H9 (cell line): ENCODE measurements around the gene PTGFRN. TPM values are rescaled to one million over a fixed set of nuclear protein-coding genes. Genes with fewer than 3 reads are reported as not detected.

Experiments used
- DNase-seq: peaks from one replicate; pipeline ENCODE4 v3.0.0-alpha.2; 2017
- H2AFZ ChIP-seq: one replicate; pipeline ENCODE4 v1.6.1; 2013; ENCODE audit warnings: mild to moderate bottlenecking, low read length, control low read depth, moderate library complexity
- H2AK5ac ChIP-seq: 2 replicates; pipeline ENCODE4 v1.6.1; 2013; ENCODE audit warnings: low read length, control low read depth, mixed read lengths; ENCODE audit not compliant: insufficient read length
- H2BK120ac ChIP-seq: one replicate; pipeline ENCODE4 v1.6.1; 2013; ENCODE audit warnings: low read depth, mild to moderate bottlenecking, low read length, control low read depth, inconsistent platforms; ENCODE audit not compliant: poor library complexity, severe bottlenecking
- H2BK12ac ChIP-seq: 2 replicates; pipeline ENCODE4 v1.6.1; 2013; ENCODE audit warnings: low read length, control low read depth, mixed read lengths, low read depth; ENCODE audit not compliant: insufficient read length
- H2BK15ac ChIP-seq: 2 replicates; pipeline ENCODE4 v1.6.1; 2013; ENCODE audit warnings: low read depth, low read length, control low read depth
- H2BK20ac ChIP-seq: one replicate; pipeline ENCODE4 v1.6.1; 2013; ENCODE audit warnings: low read depth, mild to moderate bottlenecking, low read length, control low read depth, inconsistent platforms; ENCODE audit not compliant: poor library complexity, severe bottlenecking
- H2BK5ac ChIP-seq: 2 replicates; pipeline ENCODE4 v1.6.1; 2013; ENCODE audit warnings: low read length, control low read depth, mixed read lengths; ENCODE audit not compliant: insufficient read length
- H3K14ac ChIP-seq: 2 replicates; pipeline ENCODE4 v1.6.1; 2013; ENCODE audit warnings: low read length, control low read depth; ENCODE audit not compliant: insufficient read depth
- H3K18ac ChIP-seq: 2 replicates; pipeline ENCODE4 v1.6.1; 2013; ENCODE audit warnings: low read depth, mild to moderate bottlenecking, mixed read lengths, low read length, control low read depth; ENCODE audit not compliant: insufficient read length
- H3K23ac ChIP-seq: 2 replicates; pipeline ENCODE4 v1.6.1; 2013; ENCODE audit warnings: low read length, control low read depth, mixed read lengths, low read depth; ENCODE audit not compliant: insufficient read length
- H3K23me2 ChIP-seq: 2 replicates; pipeline ENCODE4 v1.6.1; 2013; ENCODE audit warnings: low read depth, mild to moderate bottlenecking, mixed read lengths, low read length, control low read depth; ENCODE audit not compliant: insufficient read length, poor library complexity, severe bottlenecking
- H3K27ac ChIP-seq: 2 replicates; pipeline ENCODE4 v1.5.1; 2013; ENCODE audit warnings: low read length, control low read depth, mixed read lengths, low read depth; ENCODE audit not compliant: insufficient read length
- H3K27me3 ChIP-seq: 2 replicates; pipeline ENCODE4 v1.6.1; 2013; ENCODE audit warnings: low read length, control low read depth, inconsistent platforms; ENCODE audit not compliant: insufficient read depth
- H3K4ac ChIP-seq: 2 replicates; pipeline ENCODE4 v1.6.1; 2013; ENCODE audit warnings: low read depth, mild to moderate bottlenecking, control low read depth, inconsistent platforms, low read length, moderate library complexity
- H3K4me1 ChIP-seq: 2 replicates; pipeline ENCODE4 v1.6.1; 2013; ENCODE audit warnings: low read length, control low read depth, inconsistent platforms; ENCODE audit not compliant: insufficient read depth
- H3K4me2 ChIP-seq: 2 replicates; pipeline ENCODE4 v1.6.1; 2013; ENCODE audit warnings: low read length, control low read depth, mixed read lengths; ENCODE audit not compliant: insufficient read length, insufficient read depth
- H3K56ac ChIP-seq: 2 replicates; pipeline ENCODE4 v1.6.1; 2013; ENCODE audit warnings: low read depth, mild to moderate bottlenecking, mixed read lengths, low read length, control low read depth; ENCODE audit not compliant: insufficient read length
- H3K79me1 ChIP-seq: 2 replicates; pipeline ENCODE4 v1.6.1; 2013; ENCODE audit warnings: low read depth, mild to moderate bottlenecking, moderate library complexity, low read length, control low read depth, inconsistent platforms; ENCODE audit not compliant: insufficient read depth, poor library complexity, severe bottlenecking
- H3K79me2 ChIP-seq: 2 replicates; pipeline ENCODE4 v1.6.1; 2013; ENCODE audit warnings: low read length, control low read depth, inconsistent platforms; ENCODE audit not compliant: insufficient read depth
- H3K9ac ChIP-seq: 2 replicates; pipeline ENCODE4 v1.6.1; 2013; ENCODE audit warnings: low read length, control low read depth, mixed read lengths; ENCODE audit not compliant: insufficient read length; ENCODE audit errors: extremely low read depth
- H3K9me3 ChIP-seq: one replicate; pipeline ENCODE4 v1.6.1; 2013; ENCODE audit warnings: low read depth, low read length, inconsistent platforms; ENCODE audit not compliant: control insufficient read depth
- H3T11ph ChIP-seq: one replicate; pipeline ENCODE4 v1.6.1; 2013; ENCODE audit warnings: mild to moderate bottlenecking, low read length, control low read depth, inconsistent platforms
- H4K20me1 ChIP-seq: one replicate; pipeline ENCODE4 v1.6.1; 2013; ENCODE audit not compliant: control insufficient read depth, insufficient read length, insufficient read depth
- H4K5ac ChIP-seq: 2 replicates; pipeline ENCODE4 v1.6.1; 2013; ENCODE audit warnings: low read depth, mild to moderate bottlenecking, mixed read lengths, low read length, control low read depth; ENCODE audit not compliant: insufficient read length
- H4K8ac ChIP-seq: replicated peaks from 2 replicates; pipeline ENCODE4 v1.6.1; 2013; ENCODE audit warnings: low read length, control low read depth, mixed read lengths, low read depth; ENCODE audit not compliant: insufficient read length
- H4K91ac ChIP-seq: 2 replicates; pipeline ENCODE4 v1.6.1; 2013; ENCODE audit warnings: low read depth, mild to moderate bottlenecking, moderate library complexity, mixed read lengths, low read length, control low read depth; ENCODE audit not compliant: insufficient read length
- H3K27ac Mint-ChIP-seq, 3 experiments: 2 replicates in 2 of 3; 3 replicates in 1 of 3; pipeline ENCODE4 v1.8.0; 2020 to 2021; ENCODE audit warnings: mixed read lengths in 3 of 3, mild to moderate bottlenecking in 1 of 3, moderate library complexity in 1 of 3
- H3K27me3 Mint-ChIP-seq: 2 replicates; pipeline ENCODE4 v1.8.0; 2021; ENCODE audit warnings: low read depth, mild to moderate bottlenecking, moderate library complexity, mixed read lengths
- H3K36me3 Mint-ChIP-seq, 3 experiments: 2 replicates in 2 of 3; 3 replicates in 1 of 3; pipeline ENCODE4 v1.8.0; 2020 to 2021; ENCODE audit warnings: low read depth in 3 of 3, mixed read lengths in 3 of 3; ENCODE audit not compliant: insufficient read depth in 1 of 3
- H3K4me1 Mint-ChIP-seq, 2 experiments: 2 replicates each; pipeline ENCODE4 v1.8.0; 2020; ENCODE audit warnings: mixed read lengths in 2 of 2
- H3K4me3 Mint-ChIP-seq, 2 experiments: 2 replicates in 1 of 2; 3 replicates in 1 of 2; pipeline ENCODE4 v1.8.0; 2020 to 2021; ENCODE audit warnings: mild to moderate bottlenecking in 2 of 2, mixed read lengths in 2 of 2, moderate library complexity in 1 of 2
- H3K9me3 Mint-ChIP-seq, 2 experiments: 2 replicates in 1 of 2; 3 replicates in 1 of 2; pipeline ENCODE4 v1.8.0; 2020; ENCODE audit warnings: mild to moderate bottlenecking in 2 of 2, mixed read lengths in 2 of 2, moderate library complexity in 1 of 2
- WGBS: extraction: QIAGEN DNeasy Blood & Tissue Kit; methylation state at CpG from one replicate; pipeline ENCODE4 v1.1.7; 2013; ENCODE audit warnings: missing lambda C conversion rate, low lambda C conversion rate, mixed read lengths; ENCODE audit not compliant: insufficient read length; ENCODE audit errors: extremely low coverage; 5-methylcytosine and 5-hydroxymethylcytosine counted together
- total RNA-seq: library from RNA; stranded (reverse); gene quantifications from 2 replicates; pipeline ENCODE4 v1.2.1, GENCODE V29; 2021
- TF ChIP-seq, protein P1 (sequence below): fragments of 200-600 bp; sonication (generic); conservative IDR thresholded peaks from 3 replicates; pipeline ENCODE4 v1.8.0; 2021; ENCODE audit warnings: antibody characterized with exemption, mild to moderate bottlenecking

PTGFRN gene
- total RNA-seq, 1 experiment from 2014 or later, result 26.3 TPM

GRCh38 chr1:116940814-116941599 lies 31.3 kb downstream of the PTGFRN start:
- Mint-ChIP-seq H3K27ac (no peak overlapping the region), H3K4me1 (peaks cover 31 to 33% of the 10 kb centered on the region in 2 experiments), H3K4me3 (no peak overlapping the region), H3K36me3 (peaks cover 7 to 29% (median 23%) of the 10 kb centered on the region in 3 experiments; a peak in 6 of 7 replicates), H3K27me3 (no peaks in the 10 kb centered on the region), H3K9me3 (no peaks in the 10 kb centered on the region)
- no peak for DNase-seq
- Histone ChIP-seq H4K8ac (no peak overlapping the region), H3K9me3 (no peaks in the 10 kb centered on the region), H2BK120ac (no peak overlapping the region), H2BK12ac (no peak overlapping the region), H2AFZ (no peak overlapping the region), H3K56ac (no peak overlapping the region), H4K20me1 (no peaks in the 10 kb centered on the region), H3K4ac (no peak overlapping the region), H3K79me1 (peaks cover 3% of the 10 kb centered on the region), H3T11ph (no peak overlapping the region), H3K79me2 (no peaks in the 10 kb centered on the region), H2AK5ac (no peak overlapping the region), H2BK20ac (no peak overlapping the region), H4K5ac (no peak overlapping the region), H3K9ac (no peak overlapping the region), H2BK15ac (no peak overlapping the region), H3K4me2 (no peak overlapping the region), H4K91ac (no peak overlapping the region), H3K23ac (no peak overlapping the region), H3K4me1 (0 out of 2 replicates have a peak, but pooled peaks cover 2% of the 10 kb centered on the region), H3K27me3 (no peaks in the 10 kb centered on the region), H3K14ac (no peak overlapping the region), H3K27ac (no peak overlapping the region), H3K18ac (no peak overlapping the region), H3K23me2 (no peaks in the 10 kb centered on the region), H2BK5ac (no peak overlapping the region)
- TF ChIP-seq, protein P1, sequence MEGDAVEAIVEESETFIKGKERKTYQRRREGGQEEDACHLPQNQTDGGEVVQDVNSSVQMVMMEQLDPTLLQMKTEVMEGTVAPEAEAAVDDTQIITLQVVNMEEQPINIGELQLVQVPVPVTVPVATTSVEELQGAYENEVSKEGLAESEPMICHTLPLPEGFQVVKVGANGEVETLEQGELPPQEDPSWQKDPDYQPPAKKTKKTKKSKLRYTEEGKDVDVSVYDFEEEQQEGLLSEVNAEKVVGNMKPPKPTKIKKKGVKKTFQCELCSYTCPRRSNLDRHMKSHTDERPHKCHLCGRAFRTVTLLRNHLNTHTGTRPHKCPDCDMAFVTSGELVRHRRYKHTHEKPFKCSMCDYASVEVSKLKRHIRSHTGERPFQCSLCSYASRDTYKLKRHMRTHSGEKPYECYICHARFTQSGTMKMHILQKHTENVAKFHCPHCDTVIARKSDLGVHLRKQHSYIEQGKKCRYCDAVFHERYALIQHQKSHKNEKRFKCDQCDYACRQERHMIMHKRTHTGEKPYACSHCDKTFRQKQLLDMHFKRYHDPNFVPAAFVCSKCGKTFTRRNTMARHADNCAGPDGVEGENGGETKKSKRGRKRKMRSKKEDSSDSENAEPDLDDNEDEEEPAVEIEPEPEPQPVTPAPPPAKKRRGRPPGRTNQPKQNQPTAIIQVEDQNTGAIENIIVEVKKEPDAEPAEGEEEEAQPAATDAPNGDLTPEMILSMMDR, result no peak
- no CpG with 5 or more reads among the region's 2 CpGs for WGBS
